ENCODE measurements around the gene CD82. TPM values are rescaled to one million over a fixed set of nuclear protein-coding genes. Genes with fewer than 3 reads are reported as not detected.

Gene CD82
- total and polyA plus RNA-seq, 3 donors from 2014 or later, result 5.0 to 13.7 (median 13.0) TPM

GRCh38 chr11:44627165-44627789 is 61.8 kb downstream of the CD82 start:
- no peaks in the 10 kb centered on the region for H3K4me1 ChIP-seq
- no peak for DNase-seq
- TF ChIP-seq CTCF (IDR thresholded peaks at IDR 0.05) (no peak), POLR2A (IDR thresholded peaks at IDR 0.05) (no peak)
- H3K9me3 ChIP-seq, result no peaks in the 10 kb centered on the region
- no peaks in the 10 kb centered on the region for H3K36me3 ChIP-seq (ENCODE audit: low read depth, missing control alignments)
- WGBS, 2 donors, result 72 to 81% methylated on average over 4 of the region's 4 CpGs
- H3K4me3 ChIP-seq, result no peak overlapping the region
- intact Hi-C loops (cut with DNase I; ENCODE audit: low total_unique reads), result loop anchor here (10.0 kb wide), 1 partner anchor 98 kb away; the partner anchor contains the start of gene TSPAN18
- H3K27ac ChIP-seq, result no peak overlapping the region
- no peaks in the 10 kb centered on the region for H3K27me3 ChIP-seq

DNA sequence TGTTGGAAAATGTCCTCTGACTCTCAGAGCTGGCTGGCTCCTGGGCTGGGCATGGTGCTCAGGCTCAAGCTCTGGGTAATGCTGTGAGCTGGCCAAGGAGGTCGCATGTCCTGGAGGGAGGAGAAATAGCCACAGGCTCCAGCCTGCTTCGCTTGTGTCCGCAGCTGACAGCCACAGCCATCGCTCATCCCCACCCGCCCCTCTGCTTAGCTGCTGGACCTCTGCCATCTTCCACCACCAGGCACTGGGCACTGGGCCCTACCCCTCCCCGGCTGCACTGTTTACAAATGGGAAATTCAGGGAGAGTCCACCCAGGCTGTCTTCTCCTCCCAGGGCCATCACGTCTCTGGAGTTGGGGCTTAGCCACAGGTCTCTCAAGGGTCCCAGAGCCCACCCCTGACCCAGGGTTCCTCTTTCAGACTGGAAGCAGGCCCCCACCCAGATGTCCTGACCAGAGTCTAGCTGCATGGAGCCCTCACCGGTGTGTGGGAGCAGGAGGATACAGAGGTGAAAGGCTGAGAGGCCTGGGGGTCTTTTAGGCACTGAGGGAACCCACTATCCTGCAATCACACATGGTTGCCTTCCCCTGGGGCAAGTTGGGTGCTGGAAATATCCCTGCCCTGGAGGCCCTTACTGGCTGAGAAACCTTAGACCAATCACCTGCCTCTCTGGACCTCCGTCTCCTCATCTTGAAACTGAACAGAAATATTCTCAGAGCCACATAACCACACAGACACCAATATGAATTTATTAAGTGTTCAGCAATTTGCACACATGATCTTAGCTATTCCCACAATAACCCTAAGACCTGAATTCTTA is 62.7 kb downstream of the CD82 start:
- peak; percentile 63 for DNase-seq
- intact Hi-C loops (cut with DNase I; ENCODE audit: low total_unique reads), result loop anchor here (10.0 kb wide), 1 partner anchor 97 kb away; the partner anchor contains the start of gene TSPAN18

GRCh38 chr11:44628730-44629700 is 63.6 kb downstream of the CD82 start:
- 84 to 92% methylated on average over 14 of the region's 14 CpGs for WGBS, 2 donors
- Histone ChIP-seq H3K4me1 (no peaks in the 10 kb centered on the region), H3K36me3 (ENCODE audit: low read depth, missing control alignments) (no peaks in the 10 kb centered on the region), H3K4me3 (no peak overlapping the region), H3K27me3 (no peaks in the 10 kb centered on the region), H3K27ac (no peak overlapping the region), H3K9me3 (no peaks in the 10 kb centered on the region)
- TF ChIP-seq CTCF (IDR thresholded peaks at IDR 0.05) (no peak), POLR2A (IDR thresholded peaks at IDR 0.05) (no peak)
- intact Hi-C loops (cut with DNase I; ENCODE audit: low total_unique reads), result loop anchor here (10.0 kb wide), 1 partner anchor 96 kb away; the partner anchor contains the start of gene TSPAN18
- DNase-seq, result peak; percentile 7

More for the DNA sequence above, 62.7 kb downstream of the CD82 start:
- no peaks in the 10 kb centered on the region for H3K27me3 ChIP-seq
- WGBS, 2 donors, result 54 to 71% methylated on average over 3 to 9 of the region's 9 CpGs
- no peak overlapping the region for H3K4me3 ChIP-seq
- TF ChIP-seq CTCF (IDR thresholded peaks at IDR 0.05) (no peak), POLR2A (IDR thresholded peaks at IDR 0.05) (no peak)
- H3K27ac ChIP-seq, result no peak overlapping the region
- no peaks in the 10 kb centered on the region for H3K36me3 ChIP-seq (ENCODE audit: low read depth, missing control alignments)
- no peaks in the 10 kb centered on the region for H3K9me3 ChIP-seq
- H3K4me1 ChIP-seq, result no peaks in the 10 kb centered on the region

GRCh38 chr11:44629732-44630345 is 64.4 kb downstream of the CD82 start:
- intact Hi-C loops (cut with DNase I; ENCODE audit: low total_unique reads), result loop anchor here (10.0 kb wide), 1 partner anchor 95 kb away; the partner anchor contains the start of gene TSPAN18

More at GRCh38 chr11:44629732-44630345, 64.4 kb downstream of the CD82 start:
- no peaks in the 10 kb centered on the region for H3K4me1 ChIP-seq
- H3K27me3 ChIP-seq, result no peaks in the 10 kb centered on the region
- 91 to 92% methylated on average over 8 of the region's 8 CpGs for whole genome bisulfite sequencing, 2 donors
- H3K27ac ChIP-seq, result no peak overlapping the region
- H3K4me3 ChIP-seq, result no peak overlapping the region
- H3K36me3 ChIP-seq (ENCODE audit: low read depth, missing control alignments), result no peaks in the 10 kb centered on the region
- H3K9me3 ChIP-seq, result no peaks in the 10 kb centered on the region
- TF ChIP-seq POLR2A (IDR thresholded peaks at IDR 0.05) (no peak), CTCF (IDR thresholded peaks at IDR 0.05) (no peak)
- no peak for DNase-seq
